HCT116 (cell line): ENCODE measurements around the gene GORAB. TPM values are rescaled to one million over a fixed set of nuclear protein-coding genes. Genes with fewer than 3 reads are reported as not detected.

Experiments
- ATAC-seq: fragments of 200-7000 bp; cut with Tn5 transposase; 2 replicates; pipeline ENCODE4 v1.9.1; 2020; ENCODE audit warnings: mild to moderate bottlenecking, moderate library complexity
- BruUV-seq: library from RNA; stranded (reverse); fragments of 400-500 nt; replicated peaks from 2 replicates; lab custom pipeline; 2021; lab: Mats Ljungman, UMichigan
- CTCF ChIA-PET: fragments of 300-600 bp; sonication (Branson Sonifier 250); formaldehyde crosslinking; loops from one replicate; lab custom pipeline; 2021; ENCODE audit warnings: antibody characterized with exemption; lab: Charles Lee
- POLR2A ChIA-PET: fragments of 300-600, 350-600 bp; sonication (Branson Sonifier 250); formaldehyde crosslinking; loops from one replicate; lab custom pipeline; 2021; ENCODE audit warnings: antibody characterized with exemption; lab: Charles Lee
- RAD21 ChIA-PET, 2 experiments: fragments of 300-600 bp; sonication (Branson Sonifier 250); formaldehyde crosslinking; loops; one replicate each; lab custom pipeline; 2023; ENCODE audit warnings: low total read pairs in 2 of 2; ENCODE audit not compliant: uncharacterized antibody in 2 of 2, unreplicated experiment in 2 of 2, low non-redundant PET in 1 of 2; lab: Charles Lee
- DNase-seq: peaks from one replicate; pipeline ENCODE4 v3.0.0-alpha.2; 2010; ENCODE audit warnings: low read depth, low spot score
- H2AFZ ChIP-seq: fragments of 200-600 bp; shearing (Covaris generic), sonication (generic); 2 replicates; pipeline ENCODE4 v1.6.1; 2017; ENCODE audit warnings: low read depth, mixed run types, mixed read lengths, antibody characterized with exemption, low read length; ENCODE audit not compliant: poor library complexity, severe bottlenecking
- H3K27ac ChIP-seq: 2 replicates; pipeline ENCODE4 v1.5.1; 2012; ENCODE audit warnings: low read depth, low read length
- H3K27me3 ChIP-seq: fragments of 200-600 bp; sonication (generic); 2 replicates; pipeline ENCODE4 v1.6.1; 2016; ENCODE audit warnings: mixed run types, low read length, mixed read lengths; ENCODE audit not compliant: insufficient read depth
- H3K36me3 ChIP-seq, 2 experiments: fragments of 200-500 bp in 1 of 2; fragments of 200-600 bp in 1 of 2; sonication (Bioruptor generic) in 1 of 2; sonication (generic) in 1 of 2; 2 replicates each; pipeline versions ENCODE4 v1.5.1 to v1.6.1; 2014 to 2016; ENCODE audit warnings: low read length in 2 of 2, inconsistent platforms in 1 of 2, mixed read lengths in 1 of 2, mixed run types in 1 of 2; ENCODE audit not compliant: insufficient read depth in 2 of 2, control insufficient read depth in 1 of 2
- H3K4me1 ChIP-seq, 2 experiments: fragments of 200-600 bp in 1 of 2; sonication (generic) in 1 of 2; 2 replicates each; pipeline versions ENCODE4 v1.5.1 to v1.6.1; 2012 to 2017; ENCODE audit warnings: low read length in 2 of 2, inconsistent platforms in 1 of 2, mild to moderate bottlenecking in 1 of 2, mixed read lengths in 1 of 2, mixed run types in 1 of 2, moderate library complexity in 1 of 2; ENCODE audit not compliant: insufficient read depth in 2 of 2, control insufficient read depth in 1 of 2
- H3K4me2 ChIP-seq: fragments of 200-600 bp; sonication (generic); 2 replicates; pipeline ENCODE4 v1.6.1; 2017; ENCODE audit warnings: mixed run types, low read length, mixed read lengths
- H3K4me3 ChIP-seq, 2 experiments: fragments of 200-600 bp in 1 of 2; sonication (generic) in 1 of 2; replicated peaks in 1 of 2; 2 replicates each; pipeline ENCODE4 v1.5.1; 2011 to 2016; ENCODE audit warnings: low read length in 2 of 2, control low read depth in 1 of 2, low read depth in 1 of 2, mild to moderate bottlenecking in 1 of 2, mixed read lengths in 1 of 2, mixed run types in 1 of 2
- H3K79me2 ChIP-seq: fragments of 200-600 bp; sonication (generic); 2 replicates; pipeline ENCODE4 v1.6.1; 2017; ENCODE audit warnings: mild to moderate bottlenecking, mixed run types, low read length, moderate library complexity, mixed read lengths; ENCODE audit not compliant: insufficient read depth
- H3K9ac ChIP-seq: fragments of 200-600 bp; sonication (generic); 2 replicates; pipeline ENCODE4 v1.6.1; 2016; ENCODE audit warnings: low read length, mixed read lengths
- H3K9me2 ChIP-seq: fragments of 200-600 bp; sonication (generic), shearing (Covaris generic); 2 replicates; pipeline ENCODE4 v1.6.1; 2017; ENCODE audit warnings: mixed run types, mild to moderate bottlenecking, moderate library complexity; ENCODE audit not compliant: insufficient read depth
- H3K9me3 ChIP-seq, 2 experiments: fragments of 200-500 bp in 1 of 2; fragments of 200-600 bp in 1 of 2; sonication (Bioruptor generic) in 1 of 2; sonication (generic) in 1 of 2; 2 replicates each; pipeline ENCODE4 v1.6.1; 2014 to 2017; ENCODE audit warnings: low read length in 2 of 2, mixed read lengths in 2 of 2, inconsistent platforms in 1 of 2, low read depth in 1 of 2, mild to moderate bottlenecking in 1 of 2, mixed run types in 1 of 2, moderate library complexity in 1 of 2; ENCODE audit not compliant: control insufficient read depth in 1 of 2, insufficient read depth in 1 of 2
- H4K20me1 ChIP-seq: fragments of 200-600 bp; sonication (generic), shearing (Covaris generic); 2 replicates; pipeline ENCODE4 v1.6.1; 2017; ENCODE audit warnings: mixed run types, mild to moderate bottlenecking, moderate library complexity; ENCODE audit not compliant: insufficient read depth
- CBX3 ChIP-seq: IDR thresholded peaks from 2 replicates; pipeline ENCODE4 v1.6.1; 2012; ENCODE audit warnings: low read depth
- CEBPB ChIP-seq: IDR thresholded peaks from 2 replicates; pipeline ENCODE4 v1.6.1; 2012; ENCODE audit warnings: low read depth
- EGR1 ChIP-seq: IDR thresholded peaks from 2 replicates; pipeline ENCODE4 v1.6.1; 2012; ENCODE audit warnings: low read depth
- ELF1 ChIP-seq: IDR thresholded peaks from 2 replicates; pipeline ENCODE4 v1.6.1; 2012; ENCODE audit warnings: low read depth, borderline replicate concordance
- JUND ChIP-seq: IDR thresholded peaks from 2 replicates; pipeline ENCODE4 v1.6.1; 2012
- POLR2AphosphoS5 ChIP-seq: IDR thresholded peaks from 2 replicates; pipeline ENCODE4 v1.6.1; 2011; ENCODE audit warnings: mild to moderate bottlenecking, low read depth, low read length, moderate library complexity
- SP1 ChIP-seq: IDR thresholded peaks from 2 replicates; pipeline ENCODE4 v1.6.1; 2012; ENCODE audit warnings: low read depth
- SRF ChIP-seq: IDR thresholded peaks from 2 replicates; pipeline ENCODE4 v1.6.1; 2012; ENCODE audit warnings: low read depth
- ZFX ChIP-seq: fragments of 450-650 bp; IDR thresholded peaks from 2 replicates; pipeline ENCODE4 v1.6.1; 2017
- intact Hi-C: fragments of 100-400 bp; cut with micrococcal nuclease; formaldehyde crosslinking; loops from 2 replicates; pipeline ENCODE4 v1.10.0; 2022
- total RNA-seq: library from RNA; stranded (reverse); gene quantifications from one replicate; pipeline ENCODE4 v1.2.1, GENCODE V29; 2021; ENCODE audit not compliant: unreplicated experiment
- TF ChIP-seq, protein P1 (sequence below): IDR thresholded peaks from 2 replicates; pipeline ENCODE4 v1.6.1; 2011; ENCODE audit warnings: mild to moderate bottlenecking, low read length, moderate library complexity; ENCODE audit not compliant: insufficient replicate concordance; ENCODE audit errors: extremely low read depth
- TF ChIP-seq, protein P2 (sequence below): IDR thresholded peaks from 2 replicates; pipeline ENCODE4 v1.6.1; 2012; ENCODE audit warnings: low read depth
- TF ChIP-seq, protein P3 (sequence below): IDR thresholded peaks from 2 replicates; pipeline ENCODE4 v1.6.1; 2012
- TF ChIP-seq, protein P4 (sequence below): IDR thresholded peaks from 2 replicates; pipeline ENCODE4 v1.6.1; 2012

GORAB gene
- total RNA-seq, 1 experiment from 2014 or later = 7.5 TPM

DNA sequence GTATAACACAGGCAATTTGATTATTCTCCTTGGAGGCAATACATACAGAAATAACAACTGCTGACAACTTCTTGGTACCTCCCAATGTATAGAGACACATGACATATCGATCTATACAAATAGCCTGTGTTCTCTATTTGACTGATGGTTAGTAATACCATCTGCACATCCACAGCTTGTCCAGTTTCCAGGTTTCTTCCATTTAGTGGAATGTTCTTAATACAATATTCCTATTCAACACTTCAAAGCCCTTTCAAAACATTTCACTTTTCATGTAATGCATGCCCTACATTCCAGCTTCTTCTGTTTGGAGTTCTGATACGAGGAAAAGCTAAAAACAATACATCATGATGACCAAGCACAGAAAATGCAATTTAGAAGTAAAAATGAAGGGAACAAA lies 37.0 kb upstream of the GORAB start:
- no TSS peak for BruUV-seq
- intact Hi-C loops = no loop called here
- ChIA-PET RAD21 (no interaction called here), CTCF (no interaction called here), POLR2A (no interaction called here)
- Histone ChIP-seq H3K79me2 (no peaks in the 10 kb centered on the region), H3K4me3 (no peak overlapping the region), H2AFZ (no peak overlapping the region), H3K9me2 (no peaks in the 10 kb centered on the region), H3K9me3 (no peaks in the 10 kb centered on the region), H3K27ac (no peak overlapping the region), H3K4me2 (no peak overlapping the region), H3K27me3 (no peaks in the 10 kb centered on the region), H3K4me1 (peaks cover 7 to 8% of the 10 kb centered on the region in 2 experiments; a peak in 2 of 4 replicates), H3K9ac (no peak overlapping the region), H3K36me3 (no peaks in the 10 kb centered on the region)
- no peak for ATAC-seq
- TF ChIP-seq EGR1 (no peak), CBX3 (no peak), SRF (no peak), SP1 (no peak), ZFX (no peak), ELF1 (no peak), JUND (no peak), CEBPB (no peak), POLR2AphosphoS5 (no peak)
- TF ChIP-seq, protein P1, sequence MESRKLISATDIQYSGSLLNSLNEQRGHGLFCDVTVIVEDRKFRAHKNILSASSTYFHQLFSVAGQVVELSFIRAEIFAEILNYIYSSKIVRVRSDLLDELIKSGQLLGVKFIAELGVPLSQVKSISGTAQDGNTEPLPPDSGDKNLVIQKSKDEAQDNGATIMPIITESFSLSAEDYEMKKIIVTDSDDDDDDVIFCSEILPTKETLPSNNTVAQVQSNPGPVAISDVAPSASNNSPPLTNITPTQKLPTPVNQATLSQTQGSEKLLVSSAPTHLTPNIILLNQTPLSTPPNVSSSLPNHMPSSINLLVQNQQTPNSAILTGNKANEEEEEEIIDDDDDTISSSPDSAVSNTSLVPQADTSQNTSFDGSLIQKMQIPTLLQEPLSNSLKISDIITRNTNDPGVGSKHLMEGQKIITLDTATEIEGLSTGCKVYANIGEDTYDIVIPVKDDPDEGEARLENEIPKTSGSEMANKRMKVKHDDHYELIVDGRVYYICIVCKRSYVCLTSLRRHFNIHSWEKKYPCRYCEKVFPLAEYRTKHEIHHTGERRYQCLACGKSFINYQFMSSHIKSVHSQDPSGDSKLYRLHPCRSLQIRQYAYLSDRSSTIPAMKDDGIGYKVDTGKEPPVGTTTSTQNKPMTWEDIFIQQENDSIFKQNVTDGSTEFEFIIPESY = no peak
- TF ChIP-seq, protein P2, sequence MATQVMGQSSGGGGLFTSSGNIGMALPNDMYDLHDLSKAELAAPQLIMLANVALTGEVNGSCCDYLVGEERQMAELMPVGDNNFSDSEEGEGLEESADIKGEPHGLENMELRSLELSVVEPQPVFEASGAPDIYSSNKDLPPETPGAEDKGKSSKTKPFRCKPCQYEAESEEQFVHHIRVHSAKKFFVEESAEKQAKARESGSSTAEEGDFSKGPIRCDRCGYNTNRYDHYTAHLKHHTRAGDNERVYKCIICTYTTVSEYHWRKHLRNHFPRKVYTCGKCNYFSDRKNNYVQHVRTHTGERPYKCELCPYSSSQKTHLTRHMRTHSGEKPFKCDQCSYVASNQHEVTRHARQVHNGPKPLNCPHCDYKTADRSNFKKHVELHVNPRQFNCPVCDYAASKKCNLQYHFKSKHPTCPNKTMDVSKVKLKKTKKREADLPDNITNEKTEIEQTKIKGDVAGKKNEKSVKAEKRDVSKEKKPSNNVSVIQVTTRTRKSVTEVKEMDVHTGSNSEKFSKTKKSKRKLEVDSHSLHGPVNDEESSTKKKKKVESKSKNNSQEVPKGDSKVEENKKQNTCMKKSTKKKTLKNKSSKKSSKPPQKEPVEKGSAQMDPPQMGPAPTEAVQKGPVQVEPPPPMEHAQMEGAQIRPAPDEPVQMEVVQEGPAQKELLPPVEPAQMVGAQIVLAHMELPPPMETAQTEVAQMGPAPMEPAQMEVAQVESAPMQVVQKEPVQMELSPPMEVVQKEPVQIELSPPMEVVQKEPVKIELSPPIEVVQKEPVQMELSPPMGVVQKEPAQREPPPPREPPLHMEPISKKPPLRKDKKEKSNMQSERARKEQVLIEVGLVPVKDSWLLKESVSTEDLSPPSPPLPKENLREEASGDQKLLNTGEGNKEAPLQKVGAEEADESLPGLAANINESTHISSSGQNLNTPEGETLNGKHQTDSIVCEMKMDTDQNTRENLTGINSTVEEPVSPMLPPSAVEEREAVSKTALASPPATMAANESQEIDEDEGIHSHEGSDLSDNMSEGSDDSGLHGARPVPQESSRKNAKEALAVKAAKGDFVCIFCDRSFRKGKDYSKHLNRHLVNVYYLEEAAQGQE = no peak
- TF ChIP-seq, protein P3, sequence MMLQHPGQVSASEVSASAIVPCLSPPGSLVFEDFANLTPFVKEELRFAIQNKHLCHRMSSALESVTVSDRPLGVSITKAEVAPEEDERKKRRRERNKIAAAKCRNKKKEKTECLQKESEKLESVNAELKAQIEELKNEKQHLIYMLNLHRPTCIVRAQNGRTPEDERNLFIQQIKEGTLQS = no peak
- TF ChIP-seq, protein P4, sequence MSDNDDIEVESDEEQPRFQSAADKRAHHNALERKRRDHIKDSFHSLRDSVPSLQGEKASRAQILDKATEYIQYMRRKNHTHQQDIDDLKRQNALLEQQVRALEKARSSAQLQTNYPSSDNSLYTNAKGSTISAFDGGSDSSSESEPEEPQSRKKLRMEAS = no peak
- TF ChIP-seq, all 23 proteins: peak for 0
- DNase-seq = no peak
- no peaks in the 10 kb centered on the region for H4K20me1 ChIP-seq
